GM12873 (cell line): ENCODE results near the gene CDC42.

Experiments used
- TF ChIP-seq, protein P1 (sequence below): IDR thresholded peaks from 2 replicates; pipeline ENCODE4 v1.5.1; 2012; ENCODE audit warnings: low read depth, mild to moderate bottlenecking, moderate library complexity, low read length, control low read depth; ENCODE audit not compliant: insufficient read depth; ENCODE audit errors: missing control alignments

Gene CDC42

DNA sequence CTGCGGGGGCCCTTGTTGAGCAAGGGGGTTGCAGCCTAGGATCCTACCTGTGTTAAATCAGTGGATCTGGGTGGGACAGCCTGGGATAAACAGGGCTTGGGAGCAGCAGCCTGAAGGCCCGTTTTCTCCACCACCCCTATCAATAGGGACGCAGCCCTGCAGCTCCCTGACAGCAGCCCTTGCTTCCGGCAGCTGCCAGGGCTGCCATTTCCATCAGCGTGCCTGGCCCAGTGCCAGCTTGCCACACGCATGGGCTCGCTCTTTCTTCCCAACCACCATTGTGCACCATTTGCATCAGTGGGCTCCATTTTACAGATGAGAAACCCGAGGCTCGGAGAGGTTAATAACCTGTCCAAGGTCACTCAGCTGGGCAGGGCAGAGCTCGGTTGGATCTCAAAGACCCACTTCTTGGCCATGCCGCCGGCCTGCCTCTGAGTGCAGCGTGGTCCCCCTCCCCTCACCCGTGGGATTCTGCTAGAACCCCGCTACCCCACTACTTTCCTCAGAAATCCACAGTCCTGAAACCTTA is 86.6 kb downstream of the CDC42 start:
- TF ChIP-seq, protein P1, sequence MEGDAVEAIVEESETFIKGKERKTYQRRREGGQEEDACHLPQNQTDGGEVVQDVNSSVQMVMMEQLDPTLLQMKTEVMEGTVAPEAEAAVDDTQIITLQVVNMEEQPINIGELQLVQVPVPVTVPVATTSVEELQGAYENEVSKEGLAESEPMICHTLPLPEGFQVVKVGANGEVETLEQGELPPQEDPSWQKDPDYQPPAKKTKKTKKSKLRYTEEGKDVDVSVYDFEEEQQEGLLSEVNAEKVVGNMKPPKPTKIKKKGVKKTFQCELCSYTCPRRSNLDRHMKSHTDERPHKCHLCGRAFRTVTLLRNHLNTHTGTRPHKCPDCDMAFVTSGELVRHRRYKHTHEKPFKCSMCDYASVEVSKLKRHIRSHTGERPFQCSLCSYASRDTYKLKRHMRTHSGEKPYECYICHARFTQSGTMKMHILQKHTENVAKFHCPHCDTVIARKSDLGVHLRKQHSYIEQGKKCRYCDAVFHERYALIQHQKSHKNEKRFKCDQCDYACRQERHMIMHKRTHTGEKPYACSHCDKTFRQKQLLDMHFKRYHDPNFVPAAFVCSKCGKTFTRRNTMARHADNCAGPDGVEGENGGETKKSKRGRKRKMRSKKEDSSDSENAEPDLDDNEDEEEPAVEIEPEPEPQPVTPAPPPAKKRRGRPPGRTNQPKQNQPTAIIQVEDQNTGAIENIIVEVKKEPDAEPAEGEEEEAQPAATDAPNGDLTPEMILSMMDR: no peak

DNA sequence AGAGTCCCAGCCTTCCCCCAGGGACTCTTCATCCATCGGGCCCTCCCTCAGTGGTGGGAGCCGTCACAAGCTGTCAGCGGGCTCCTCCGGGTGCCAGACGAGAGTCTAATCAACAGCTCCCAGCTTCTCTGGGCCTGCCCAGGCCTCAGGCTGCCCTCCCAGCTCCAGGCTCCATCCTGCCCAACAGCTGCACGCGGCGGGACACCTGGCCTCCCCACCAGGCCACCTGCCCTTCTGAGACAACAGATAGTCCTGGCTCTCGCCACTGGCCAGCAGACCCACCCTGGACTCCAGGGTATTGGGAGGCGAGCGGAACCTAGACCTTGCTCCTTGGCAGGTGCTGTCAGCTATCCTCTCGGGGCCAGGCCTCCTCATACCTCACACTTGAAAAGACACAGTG is 87.3 kb downstream of the CDC42 start:
- TF ChIP-seq, protein P1: no peak
